Hepatocyte (in vitro differentiated cells): ENCODE data around the gene PLGLB2. TPM values are rescaled to one million over a fixed set of nuclear protein-coding genes. Genes with fewer than 3 reads are reported as not detected.
"Not testable (repeated sequence)": the region's sequence is repeated elsewhere in the genome, so short reads cannot be mapped to it uniquely, and the experiment has no call there.

Experiments used
- DNase-seq: peaks from one replicate; pipeline ENCODE4 v3.0.0-alpha.2; 2016; ENCODE audit warnings: low spot score
- H2AFZ ChIP-seq: fragments of 200-600 bp; sonication (generic); 2 replicates; pipeline ENCODE4 v1.6.0; 2016; ENCODE audit warnings: antibody characterized with exemption, mild to moderate bottlenecking
- H3K27ac ChIP-seq: fragments of 200-600 bp; sonication (generic); 2 replicates; pipeline ENCODE4 v1.5.1; 2016; ENCODE audit warnings: mild to moderate bottlenecking
- H3K27me3 ChIP-seq: fragments of 200-600 bp; sonication (generic); 2 replicates; pipeline ENCODE4 v1.6.1; 2016
- H3K36me3 ChIP-seq: fragments of 200-600 bp; sonication (generic); replicated peaks from 2 replicates; pipeline ENCODE4 v1.5.1; 2016; ENCODE audit warnings: low read depth; ENCODE audit not compliant: insufficient read depth
- H3K4me1 ChIP-seq: fragments of 200-600 bp; sonication (generic); 2 replicates; pipeline ENCODE4 v1.5.1; 2016; ENCODE audit warnings: mild to moderate bottlenecking, moderate library complexity; ENCODE audit not compliant: insufficient read depth
- H3K4me2 ChIP-seq: fragments of 200-600 bp; sonication (generic); 2 replicates; pipeline ENCODE4 v1.6.0; 2016
- H3K4me3 ChIP-seq: fragments of 200-600 bp; sonication (generic); 2 replicates; pipeline ENCODE4 v1.5.1; 2016; ENCODE audit warnings: mild to moderate bottlenecking
- H3K79me2 ChIP-seq: fragments of 200-600 bp; sonication (generic); 2 replicates; pipeline ENCODE4 v1.6.0; 2017; ENCODE audit warnings: mild to moderate bottlenecking
- H3K9me2 ChIP-seq: fragments of 200-600 bp; sonication (generic); replicated peaks from 2 replicates; pipeline ENCODE4 v1.6.0; 2017; ENCODE audit warnings: mild to moderate bottlenecking; ENCODE audit not compliant: insufficient read depth
- H3K9me3 ChIP-seq: fragments of 200-600 bp; sonication (generic); 2 replicates; pipeline ENCODE4 v1.5.1; 2016; ENCODE audit warnings: low read depth, mild to moderate bottlenecking
- H4K20me1 ChIP-seq: fragments of 200-600 bp; sonication (generic); 2 replicates; pipeline ENCODE4 v1.6.0; 2016; ENCODE audit warnings: mild to moderate bottlenecking; ENCODE audit not compliant: insufficient read depth, poor library complexity, severe bottlenecking
- WGBS: methylation state at CpG from one replicate; pipeline ENCODE4 v1.1.6; 2016; ENCODE audit warnings: low lambda C conversion rate; ENCODE audit errors: missing lambda C conversion rate; 5-methylcytosine and 5-hydroxymethylcytosine counted together
- polyA plus RNA-seq: library from polyadenylated mRNA; unstranded; fragments of >200 nt; fragmentation: Nextera tagmentation; extraction: Ambion mirVana; gene quantifications from 2 replicates; pipeline ENCODE4 v1.2.1, GENCODE V29; 2016
- total RNA-seq: library from RNA; depleted of rRNA; stranded (reverse); fragments of >200 nt; gene quantifications from 2 replicates; pipeline ENCODE4 v1.2.3, GENCODE V29; 2014

PLGLB2 gene
- total RNA-seq (13.7 and 28.5 TPM in 2 replicates), polyA plus RNA-seq (11.5 and 13.7 TPM in 2 replicates)

DNA sequence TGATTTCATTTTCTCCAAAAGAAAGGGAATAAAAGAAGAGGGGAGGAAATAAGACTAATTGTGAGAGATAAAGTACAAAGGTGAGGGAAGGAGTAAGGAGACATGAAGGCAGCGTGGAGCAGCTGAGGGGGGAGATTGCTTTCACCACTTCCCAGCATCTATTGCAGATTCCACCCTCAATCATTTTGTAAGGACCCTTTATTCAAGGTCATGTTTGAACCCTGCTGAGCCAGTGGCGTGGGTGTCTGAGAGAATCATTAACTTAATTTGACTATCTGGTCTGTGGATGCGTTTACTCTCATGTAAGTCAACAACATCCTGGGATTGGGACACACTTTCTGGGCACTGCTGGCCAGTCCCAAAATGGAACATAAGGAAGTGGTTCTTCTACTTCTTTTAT, at the start of gene PLGLB2:
Gene PLGLB2 (plus strand): TSS at position 297 of the 400 bp plus-strand sequence. CDS start 67 bp downstream, at position 364.
- not testable (repeated sequence) for H3K36me3 ChIP-seq
- 100% methylated on average over 1 of the region's 3 CpGs for WGBS

DNA sequence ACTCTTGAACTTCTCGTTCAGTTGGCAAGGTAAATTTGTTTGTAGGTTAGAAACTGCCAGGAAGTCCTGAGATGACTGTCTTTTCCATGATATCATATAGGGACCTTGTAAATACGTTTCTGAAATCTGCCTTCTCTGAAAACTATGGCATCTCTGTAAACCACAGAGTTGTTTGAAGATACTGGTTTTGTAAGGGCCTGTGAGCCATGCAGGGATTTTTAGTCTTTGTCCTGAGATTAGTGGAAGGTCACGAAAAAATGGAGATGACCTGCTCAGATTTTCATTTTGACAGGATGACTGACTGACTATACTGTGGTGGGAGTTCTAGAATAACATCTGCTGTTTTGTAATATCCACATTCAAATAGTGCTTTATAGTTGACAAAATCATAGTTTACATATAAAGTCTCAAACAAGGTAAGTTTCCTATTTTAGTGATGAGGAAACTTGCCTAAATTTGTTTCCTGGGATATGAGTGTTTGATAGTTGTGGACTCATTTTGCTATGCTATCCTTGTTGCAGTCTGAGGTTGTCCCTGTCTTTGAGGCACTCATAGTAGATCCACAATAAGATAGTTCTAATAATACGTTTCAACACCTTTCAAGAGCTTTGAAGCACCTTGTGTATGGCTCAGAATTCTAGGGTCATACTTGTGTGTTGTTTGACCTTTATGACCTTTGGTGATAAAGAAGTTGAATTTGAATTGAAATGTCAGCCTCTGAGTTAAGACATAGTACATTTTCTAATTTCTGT, 43.1 kb upstream of the PLGLB2 start:
- H3K4me1 ChIP-seq, H3K27me3 ChIP-seq, H3K9me2 ChIP-seq, H4K20me1 ChIP-seq, H3K4me2 ChIP-seq, DNase-seq, H3K27ac ChIP-seq, H3K79me2 ChIP-seq, H3K9me3 ChIP-seq, H3K36me3 ChIP-seq, H3K4me3 ChIP-seq, H2AFZ ChIP-seq: not testable (repeated sequence)
- 75% methylated on average over 3 of the region's 4 CpGs for WGBS

More for the DNA sequence above, at the start of gene PLGLB2:
- H4K20me1 ChIP-seq, H3K4me2 ChIP-seq, H3K27me3 ChIP-seq, H3K4me3 ChIP-seq, H3K27ac ChIP-seq, H3K79me2 ChIP-seq, H3K9me2 ChIP-seq, H2AFZ ChIP-seq, H3K9me3 ChIP-seq, DNase-seq, H3K4me1 ChIP-seq: not testable (repeated sequence)

DNA sequence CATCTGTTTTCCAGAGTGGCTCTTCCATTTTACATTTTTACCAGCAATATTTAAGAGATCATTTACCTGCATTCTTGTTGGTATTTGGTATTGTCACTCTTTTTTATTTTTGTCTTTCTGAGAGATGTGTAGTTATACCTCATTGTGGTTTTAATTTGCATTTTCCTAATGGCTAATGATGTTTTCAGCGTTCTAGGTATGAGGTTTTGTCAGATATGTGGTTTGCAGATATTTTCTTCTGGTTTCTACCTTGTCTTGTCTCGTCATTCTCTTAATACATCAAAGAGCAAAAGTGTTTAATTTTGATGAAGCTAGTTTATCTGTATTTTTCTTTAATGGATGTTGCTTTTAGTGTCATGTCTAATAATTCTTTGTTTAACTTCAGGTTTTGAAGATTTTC, 39.5 kb upstream of the PLGLB2 start:
- not testable (repeated sequence) for H3K4me2 ChIP-seq, DNase-seq, H2AFZ ChIP-seq, H3K27me3 ChIP-seq, H4K20me1 ChIP-seq, H3K9me2 ChIP-seq, H3K4me1 ChIP-seq, H3K36me3 ChIP-seq, H3K27ac ChIP-seq, H3K4me3 ChIP-seq, H3K79me2 ChIP-seq, H3K9me3 ChIP-seq
- 87% methylated on average over 2 of the region's 2 CpGs for WGBS

DNA sequence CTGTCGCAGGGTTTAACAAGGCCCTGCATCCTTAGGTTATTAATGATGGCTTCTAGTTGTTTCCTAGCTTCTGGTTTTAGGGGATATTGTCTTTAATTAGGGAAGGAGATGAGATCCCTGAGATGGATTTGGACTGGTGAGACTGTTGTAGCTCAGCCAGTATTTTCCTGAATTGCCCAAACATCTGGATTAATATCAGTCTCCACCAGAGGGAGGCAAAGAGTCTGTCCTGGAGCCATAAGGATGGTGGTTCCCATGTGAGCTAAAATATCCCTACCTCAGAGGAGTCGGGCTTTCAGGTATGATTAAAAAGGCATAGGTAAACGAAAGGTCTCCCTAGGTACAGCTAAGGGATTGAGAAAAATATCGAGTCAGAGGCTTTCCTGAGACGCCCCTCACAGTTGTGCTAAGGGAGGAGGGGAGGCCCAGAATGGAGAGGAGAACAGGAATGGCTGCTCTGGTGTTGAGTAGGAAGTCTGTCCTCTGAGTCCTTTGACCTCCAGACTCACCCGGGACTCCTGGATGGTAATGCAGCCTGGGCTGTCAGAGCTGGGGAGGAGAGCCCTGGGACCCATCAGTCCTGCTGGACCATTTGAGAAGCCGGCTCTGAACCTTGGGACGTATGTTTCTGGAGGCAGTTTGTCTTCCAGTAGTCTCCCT, 19.8 kb upstream of the PLGLB2 start:
- not testable (repeated sequence) for H2AFZ ChIP-seq, H3K9me2 ChIP-seq, H3K36me3 ChIP-seq, H3K9me3 ChIP-seq, DNase-seq, H3K79me2 ChIP-seq, H3K4me2 ChIP-seq, H3K4me1 ChIP-seq, H4K20me1 ChIP-seq, H3K27me3 ChIP-seq, H3K4me3 ChIP-seq, H3K27ac ChIP-seq
- WGBS, result no CpG with 5 or more reads among the region's 8 CpGs

DNA sequence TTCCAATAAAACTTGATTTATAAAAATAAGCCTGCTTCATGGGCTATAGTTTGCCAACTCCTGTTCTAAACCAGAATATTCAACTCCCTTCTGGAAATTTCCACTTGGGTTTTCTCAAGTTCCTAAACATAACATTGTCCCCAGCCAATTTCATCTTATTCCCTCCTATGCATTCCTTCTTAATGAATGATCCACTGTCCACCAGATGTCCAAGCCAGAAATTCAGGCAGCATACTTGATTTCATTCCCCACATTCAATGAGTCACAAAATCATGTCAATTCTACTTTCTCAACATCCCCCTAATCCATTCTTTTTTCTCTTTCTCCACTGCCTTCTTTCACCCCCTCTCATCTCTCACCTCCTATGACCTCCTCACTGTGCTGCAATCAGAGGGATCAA, 7.0 kb upstream of the PLGLB2 start:
- H2AFZ ChIP-seq, H3K4me2 ChIP-seq, DNase-seq, H3K36me3 ChIP-seq, H3K79me2 ChIP-seq, H3K27ac ChIP-seq, H3K9me2 ChIP-seq, H3K27me3 ChIP-seq, H3K4me3 ChIP-seq, H4K20me1 ChIP-seq, H3K4me1 ChIP-seq, H3K9me3 ChIP-seq: not testable (repeated sequence)

DNA sequence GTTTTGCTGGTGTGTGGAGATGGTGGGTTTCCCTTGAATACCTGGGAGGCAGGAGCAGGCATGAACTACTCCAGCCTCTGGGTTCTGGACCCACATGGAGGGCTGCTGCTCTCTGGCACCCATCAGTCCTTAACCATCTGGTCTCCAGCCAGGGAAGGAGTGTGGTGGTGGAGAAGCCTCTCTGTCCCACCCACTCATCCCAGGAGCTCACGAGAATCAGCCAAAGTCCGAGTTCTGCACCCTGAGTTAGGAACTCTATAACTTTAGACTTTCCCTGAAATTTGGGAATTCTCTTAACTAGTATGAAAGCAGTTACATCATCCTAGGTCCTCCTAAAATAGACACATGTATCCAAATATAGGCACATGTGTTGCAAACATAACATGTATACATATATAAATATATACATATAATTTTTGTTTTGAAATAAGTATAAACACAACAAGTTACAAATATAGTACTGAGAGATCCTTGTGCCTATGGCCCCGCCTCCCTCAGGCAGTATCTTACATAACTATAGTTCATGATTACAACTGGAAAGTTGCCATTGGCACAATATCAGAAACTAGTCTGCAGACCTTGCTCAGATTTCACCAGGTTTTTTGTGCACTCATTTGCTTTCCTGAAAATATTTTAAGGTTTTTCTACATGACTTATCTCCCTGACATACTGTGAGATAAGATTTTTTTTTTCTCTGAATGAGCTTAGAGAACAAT, 5.3 kb upstream of the PLGLB2 start:
- H3K27ac ChIP-seq, H4K20me1 ChIP-seq, H3K4me3 ChIP-seq, H3K4me2 ChIP-seq, H2AFZ ChIP-seq, H3K9me3 ChIP-seq, DNase-seq, H3K79me2 ChIP-seq, H3K27me3 ChIP-seq, H3K36me3 ChIP-seq, H3K9me2 ChIP-seq, H3K4me1 ChIP-seq: not testable (repeated sequence)
- no CpG with 5 or more reads among the region's 3 CpGs for WGBS

DNA sequence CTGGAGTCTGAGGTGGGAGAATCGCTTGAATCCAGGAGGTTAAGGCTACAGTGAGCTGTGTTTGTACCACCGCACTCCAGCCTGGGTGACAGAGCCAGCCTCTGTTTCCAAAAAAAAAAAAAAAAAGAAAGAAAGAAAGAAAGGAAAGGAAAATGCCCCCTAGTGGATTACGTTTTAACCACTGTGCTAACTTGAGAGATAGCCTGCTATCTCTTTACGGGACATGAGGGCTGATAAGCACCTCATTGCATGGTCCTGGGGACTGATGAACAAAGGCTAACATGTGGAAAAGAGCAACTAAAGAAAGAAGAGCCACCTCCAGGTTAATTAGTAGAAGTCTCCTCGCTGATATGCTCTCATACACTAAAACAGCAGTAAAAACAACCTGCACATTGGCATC, 4.2 kb upstream of the PLGLB2 start:
- not testable (repeated sequence) for H3K27me3 ChIP-seq, H3K36me3 ChIP-seq, H4K20me1 ChIP-seq, H3K27ac ChIP-seq, H2AFZ ChIP-seq, DNase-seq, H3K79me2 ChIP-seq, H3K4me2 ChIP-seq, H3K9me3 ChIP-seq, H3K9me2 ChIP-seq, H3K4me3 ChIP-seq, H3K4me1 ChIP-seq
- 57% methylated on average over 1 of the region's 5 CpGs for WGBS

DNA sequence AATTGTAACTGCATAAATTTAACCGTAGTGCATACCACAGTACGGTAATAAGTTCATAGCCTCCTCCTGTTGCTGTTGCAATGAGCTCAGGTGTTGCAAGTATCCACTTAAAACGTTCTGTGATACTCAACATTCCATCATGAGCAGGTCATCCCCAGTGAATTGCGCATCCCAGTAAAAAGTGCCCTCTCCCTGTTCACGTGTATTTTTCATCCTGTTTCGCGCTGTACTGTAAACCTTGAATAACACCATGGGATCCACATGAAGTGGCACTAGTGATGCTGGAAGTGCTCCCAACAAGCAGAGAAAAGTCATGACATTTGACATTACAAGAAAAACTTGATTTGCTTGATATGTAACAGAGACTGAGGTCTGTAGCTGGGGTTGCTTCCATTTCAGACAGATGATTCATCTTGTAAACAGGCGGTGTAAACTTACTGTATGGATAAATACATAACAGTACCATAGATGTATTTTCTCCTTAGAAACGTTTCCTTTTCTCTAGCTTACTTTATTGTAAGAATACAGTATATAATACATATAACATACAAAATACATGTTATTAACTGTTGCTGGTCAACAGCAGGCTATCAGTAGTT, 2.4 kb upstream of the PLGLB2 start:
- WGBS, result 67% methylated on average over 5 of the region's 9 CpGs
- H3K9me3 ChIP-seq, DNase-seq, H3K79me2 ChIP-seq, H3K9me2 ChIP-seq, H3K4me3 ChIP-seq, H3K4me1 ChIP-seq, H3K36me3 ChIP-seq, H2AFZ ChIP-seq, H3K27me3 ChIP-seq, H3K4me2 ChIP-seq, H4K20me1 ChIP-seq, H3K27ac ChIP-seq: not testable (repeated sequence)
